Measurements from ENCODE around the gene ZBTB4. TPM values are rescaled to one million over a fixed set of nuclear protein-coding genes. Genes with fewer than 3 reads are reported as not detected.

Gene ZBTB4
- total RNA-seq, 6 experiments from 2014 or later = 62.7 to 75.9 (median 68.6) TPM

- DNase-seq = no peak
- Mint-ChIP-seq H3K4me1 (ENCODE audit: low read depth) (peaks cover 16% of the 10 kb centered on the region), H3K27ac (no peak overlapping the region), H3K27me3 (ENCODE audit: insufficient read depth) (peaks cover 4% of the 10 kb centered on the region), H3K9me3 (no peaks in the 10 kb centered on the region), H3K36me3 (ENCODE audit: low read depth) (peaks cover 27% of the 10 kb centered on the region), H3K4me3 (no peak overlapping the region)
- no peak for TF ChIP-seq CTCF (IDR thresholded peaks at IDR 0.05)
Measured at GRCh38 chr17:7411427-7411750, 68.0 kb downstream of the ZBTB4 start.

- peaks cover 23% of the 10 kb centered on the region for H3K36me3 Mint-ChIP-seq (ENCODE audit: low read depth)
- H3K4me1 Mint-ChIP-seq (ENCODE audit: low read depth) = peaks cover 21% of the 10 kb centered on the region
- peaks cover 2% of the 10 kb centered on the region for H3K27me3 Mint-ChIP-seq (ENCODE audit: insufficient read depth)
- no peak for TF ChIP-seq CTCF (IDR thresholded peaks at IDR 0.05)
- DNase-seq = no peak
- no peak overlapping the region for H3K27ac Mint-ChIP-seq
- no peak overlapping the region for H3K4me3 Mint-ChIP-seq
- no peaks in the 10 kb centered on the region for H3K9me3 Mint-ChIP-seq
Measured at GRCh38 chr17:7410634-7411426, 68.6 kb downstream of the ZBTB4 start.

GRCh38 chr17:7409716-7410115, 69.7 kb downstream of the ZBTB4 start:
- no peak overlapping the region for H3K4me3 Mint-ChIP-seq
- peaks cover 2% of the 10 kb centered on the region for H3K27me3 Mint-ChIP-seq (ENCODE audit: insufficient read depth)
- no peak overlapping the region for H3K27ac Mint-ChIP-seq
- no peaks in the 10 kb centered on the region for H3K9me3 Mint-ChIP-seq
- H3K36me3 Mint-ChIP-seq (ENCODE audit: low read depth) = peaks cover 17% of the 10 kb centered on the region
- no peak for DNase-seq
- H3K4me1 Mint-ChIP-seq (ENCODE audit: low read depth) = peaks cover 25% of the 10 kb centered on the region
- no peak for TF ChIP-seq CTCF (IDR thresholded peaks at IDR 0.05)

Other genes starting within 250 kb of the ZBTB4 start
- gene DVL2, start 245.1 kb downstream of the ZBTB4 start, total RNA-seq (2021; fragmentation: NEBNext Ultra II Directional; extraction: Animal tissue kit (Norgen Biotek cat#: 25700)) = 10 to 100 TPM; 24.9 to 29.1 (median 27.0) TPM
- 10 to 100 TPM; 57.0 to 75.0 (median 68.2) TPM for gene PHF23, start 240.2 kb downstream of the ZBTB4 start, total RNA-seq (2021; fragmentation: NEBNext Ultra II Directional; extraction: Animal tissue kit (Norgen Biotek cat#: 25700))
- gene GABARAP, start 237.2 kb downstream of the ZBTB4 start, total RNA-seq (2021; fragmentation: NEBNext Ultra II Directional; extraction: Animal tissue kit (Norgen Biotek cat#: 25700)) = 100 to 1,000 TPM; 399 to 470 (median 426) TPM
- 100 to 1,000 TPM; 127 to 168 (median 146) TPM for gene CTDNEP1, start 227.9 kb downstream of the ZBTB4 start, total RNA-seq (2021; fragmentation: NEBNext Ultra II Directional; extraction: Animal tissue kit (Norgen Biotek cat#: 25700))
- gene ELP5, start 227.4 kb downstream of the ZBTB4 start, total RNA-seq (2021; fragmentation: NEBNext Ultra II Directional; extraction: Animal tissue kit (Norgen Biotek cat#: 25700)) = 10 to 100 TPM; 28.7 to 36.1 (median 34.0) TPM
- gene CLDN7, start 217.2 kb downstream of the ZBTB4 start, total RNA-seq (2021; fragmentation: NEBNext Ultra II Directional; extraction: Animal tissue kit (Norgen Biotek cat#: 25700)) = 1 to 10 TPM in 4 of 6 experiments, under 1 TPM in 2; 0.43 to 3.0 (median 1.7) TPM
- under 1 TPM in 5 of 6 experiments, not detected in 1; 0.07 to 0.09 (median 0.09) TPM for gene SLC2A4, start 197.9 kb downstream of the ZBTB4 start, total RNA-seq (2021; fragmentation: NEBNext Ultra II Directional; extraction: Animal tissue kit (Norgen Biotek cat#: 25700))
- not detected for gene YBX2, start 185.0 kb downstream of the ZBTB4 start, total RNA-seq (2021; fragmentation: NEBNext Ultra II Directional; extraction: Animal tissue kit (Norgen Biotek cat#: 25700))
- 1,000 to 10,000 TPM; 1,011 to 1,116 (median 1,072) TPM for gene EIF5A, start 172.0 kb downstream of the ZBTB4 start, total RNA-seq (2021; fragmentation: NEBNext Ultra II Directional; extraction: Animal tissue kit (Norgen Biotek cat#: 25700))
- gene GPS2, start 164.3 kb downstream of the ZBTB4 start, total RNA-seq (2021; fragmentation: NEBNext Ultra II Directional; extraction: Animal tissue kit (Norgen Biotek cat#: 25700)) = 10 to 100 TPM; 34.7 to 45.2 (median 40.7) TPM
- 10 to 100 TPM; 18.7 to 24.6 (median 20.4) TPM for gene NEURL4, start 150.3 kb downstream of the ZBTB4 start, total RNA-seq (2021; fragmentation: NEBNext Ultra II Directional; extraction: Animal tissue kit (Norgen Biotek cat#: 25700))
- 1 to 10 TPM; 3.2 to 6.4 (median 4.9) TPM for gene ACAP1, start 143.1 kb downstream of the ZBTB4 start, total RNA-seq (2021; fragmentation: NEBNext Ultra II Directional; extraction: Animal tissue kit (Norgen Biotek cat#: 25700))
- gene KCTD11, start 127.5 kb downstream of the ZBTB4 start, total RNA-seq (2021; fragmentation: NEBNext Ultra II Directional; extraction: Animal tissue kit (Norgen Biotek cat#: 25700)) = 10 to 100 TPM; 11.2 to 14.5 (median 12.6) TPM
- not detected for gene TMEM95, start 124.5 kb downstream of the ZBTB4 start, total RNA-seq (2021; fragmentation: NEBNext Ultra II Directional; extraction: Animal tissue kit (Norgen Biotek cat#: 25700))
- under 1 TPM; 0.20 to 0.41 (median 0.26) TPM for gene TNK1, start 98.5 kb downstream of the ZBTB4 start, total RNA-seq (2021; fragmentation: NEBNext Ultra II Directional; extraction: Animal tissue kit (Norgen Biotek cat#: 25700))
- gene PLSCR3, start 85.1 kb downstream of the ZBTB4 start, total RNA-seq (2021; fragmentation: NEBNext Ultra II Directional; extraction: Animal tissue kit (Norgen Biotek cat#: 25700)) = 100 to 1,000 TPM in 1 of 6 experiments, 10 to 100 TPM in 5; 85.6 to 114 (median 98.5) TPM
- 10 to 100 TPM; 52.2 to 79.1 (median 72.3) TPM for gene TMEM256, start 75.5 kb downstream of the ZBTB4 start, total RNA-seq (2021; fragmentation: NEBNext Ultra II Directional; extraction: Animal tissue kit (Norgen Biotek cat#: 25700))
- gene NLGN2, start 71.8 kb downstream of the ZBTB4 start, total RNA-seq (2021; fragmentation: NEBNext Ultra II Directional; extraction: Animal tissue kit (Norgen Biotek cat#: 25700)) = 10 to 100 TPM; 41.3 to 57.3 (median 46.2) TPM
- not detected for gene SPEM1, start 59.3 kb downstream of the ZBTB4 start, total RNA-seq (2021; fragmentation: NEBNext Ultra II Directional; extraction: Animal tissue kit (Norgen Biotek cat#: 25700))
- not detected for gene SPEM2, start 54.0 kb downstream of the ZBTB4 start, total RNA-seq (2021; fragmentation: NEBNext Ultra II Directional; extraction: Animal tissue kit (Norgen Biotek cat#: 25700))
- not detected for gene SPEM3, start 50.8 kb downstream of the ZBTB4 start, total RNA-seq (2021; fragmentation: NEBNext Ultra II Directional; extraction: Animal tissue kit (Norgen Biotek cat#: 25700))
- 1 to 10 TPM; 2.2 to 2.9 (median 2.8) TPM for gene TMEM102, start 44.2 kb downstream of the ZBTB4 start, total RNA-seq (2021; fragmentation: NEBNext Ultra II Directional; extraction: Animal tissue kit (Norgen Biotek cat#: 25700))
- under 1 TPM in 3 of 6 experiments, not detected in 3; 0.10 to 0.31 (median 0.24) TPM for gene FGF11, start 40.1 kb downstream of the ZBTB4 start, total RNA-seq (2021; fragmentation: NEBNext Ultra II Directional; extraction: Animal tissue kit (Norgen Biotek cat#: 25700))
- 1 to 10 TPM; 2.0 to 2.8 (median 2.4) TPM for gene CHRNB1, start 34.6 kb downstream of the ZBTB4 start, total RNA-seq (2021; fragmentation: NEBNext Ultra II Directional; extraction: Animal tissue kit (Norgen Biotek cat#: 25700))
- not detected for gene SLC35G6, start 1.8 kb upstream of the ZBTB4 start, total RNA-seq (2021; fragmentation: NEBNext Ultra II Directional; extraction: Animal tissue kit (Norgen Biotek cat#: 25700))
- gene POLR2A, start 4.7 kb upstream of the ZBTB4 start, total RNA-seq (2021; fragmentation: NEBNext Ultra II Directional; extraction: Animal tissue kit (Norgen Biotek cat#: 25700)) = 100 to 1,000 TPM; 111 to 127 (median 118) TPM
- 10 to 100 TPM; 22.0 to 28.3 (median 25.4) TPM for gene TNFSF12, start 69.4 kb upstream of the ZBTB4 start, total RNA-seq (2021; fragmentation: NEBNext Ultra II Directional; extraction: Animal tissue kit (Norgen Biotek cat#: 25700))
- 1 to 10 TPM; 1.2 to 2.8 (median 1.5) TPM for gene TNFSF13, start 79.1 kb upstream of the ZBTB4 start, total RNA-seq (2021; fragmentation: NEBNext Ultra II Directional; extraction: Animal tissue kit (Norgen Biotek cat#: 25700))
- 10 to 100 TPM; 53.9 to 70.3 (median 60.3) TPM for gene SENP3, start 82.3 kb upstream of the ZBTB4 start, total RNA-seq (2021; fragmentation: NEBNext Ultra II Directional; extraction: Animal tissue kit (Norgen Biotek cat#: 25700))
- 10 to 100 TPM; 46.6 to 71.7 (median 68.5) TPM for gene CD68, start 100.0 kb upstream of the ZBTB4 start, total RNA-seq (2021; fragmentation: NEBNext Ultra II Directional; extraction: Animal tissue kit (Norgen Biotek cat#: 25700))
- gene MPDU1, start 104.2 kb upstream of the ZBTB4 start, total RNA-seq (2021; fragmentation: NEBNext Ultra II Directional; extraction: Animal tissue kit (Norgen Biotek cat#: 25700)) = 10 to 100 TPM; 59.2 to 91.2 (median 68.6) TPM
- gene SOX15, start 110.5 kb upstream of the ZBTB4 start, total RNA-seq (2021; fragmentation: NEBNext Ultra II Directional; extraction: Animal tissue kit (Norgen Biotek cat#: 25700)) = 1 to 10 TPM in 1 of 6 experiments, under 1 TPM in 5; 0.62 to 1.0 (median 0.81) TPM
- gene FXR2, start 135.3 kb upstream of the ZBTB4 start, total RNA-seq (2021; fragmentation: NEBNext Ultra II Directional; extraction: Animal tissue kit (Norgen Biotek cat#: 25700)) = 10 to 100 TPM; 49.3 to 62.3 (median 51.5) TPM
- 10 to 100 TPM; 39.2 to 55.0 (median 43.5) TPM for gene SAT2, start 148.2 kb upstream of the ZBTB4 start, total RNA-seq (2021; fragmentation: NEBNext Ultra II Directional; extraction: Animal tissue kit (Norgen Biotek cat#: 25700))
- gene SHBG, start 150.5 kb upstream of the ZBTB4 start, total RNA-seq (2021; fragmentation: NEBNext Ultra II Directional; extraction: Animal tissue kit (Norgen Biotek cat#: 25700)) = 1 to 10 TPM in 1 of 6 experiments, under 1 TPM in 5; 0.36 to 1.2 (median 0.79) TPM
- not detected for gene ATP1B2, start 171.3 kb upstream of the ZBTB4 start, total RNA-seq (2021; fragmentation: NEBNext Ultra II Directional; extraction: Animal tissue kit (Norgen Biotek cat#: 25700))
- gene TP53, start 207.9 kb upstream of the ZBTB4 start, total RNA-seq (2021; fragmentation: NEBNext Ultra II Directional; extraction: Animal tissue kit (Norgen Biotek cat#: 25700)) = 10 to 100 TPM; 68.1 to 84.3 (median 75.4) TPM
- 10 to 100 TPM in 5 of 6 experiments, 1 to 10 TPM in 1; 8.6 to 18.2 (median 15.2) TPM for gene WRAP53, start 208.8 kb upstream of the ZBTB4 start, total RNA-seq (2021; fragmentation: NEBNext Ultra II Directional; extraction: Animal tissue kit (Norgen Biotek cat#: 25700))
- under 1 TPM; 0.12 to 0.34 (median 0.24) TPM for gene EFNB3, start 225.6 kb upstream of the ZBTB4 start, total RNA-seq (2021; fragmentation: NEBNext Ultra II Directional; extraction: Animal tissue kit (Norgen Biotek cat#: 25700))
- not detected for gene DNAH2, start 238.1 kb upstream of the ZBTB4 start, total RNA-seq (2021; fragmentation: NEBNext Ultra II Directional; extraction: Animal tissue kit (Norgen Biotek cat#: 25700))

Measured in HFFc6 (cell line).